SK-N-SH treated with all-trans-retinoic acid at 6 μM for 48 hours (cell line): ENCODE measurements around the gene KRT25.

ENCODE experiments used
- OSR1 ChIP-seq: fragments of 250-450 bp; sonication (Bioruptor Pico); IDR thresholded peaks from 2 replicates; pipeline ENCODE4 v1.8.0; 2022; ENCODE audit warnings: moderate library complexity, mild to moderate bottlenecking, inconsistent platforms
- RARB ChIP-seq: fragments of 250-450 bp; sonication (Bioruptor Pico); IDR thresholded peaks from 2 replicates; pipeline ENCODE4 v1.8.0; 2021; ENCODE audit warnings: mild to moderate bottlenecking, moderate library complexity
- ZFP3 ChIP-seq: fragments of 250-450 bp; sonication (Bioruptor Pico); IDR thresholded peaks from 2 replicates; pipeline ENCODE4 v1.5.0; 2020; ENCODE audit warnings: mild to moderate bottlenecking, moderate library complexity
- ZFP30 ChIP-seq: fragments of 450-650 bp; formaldehyde crosslinking; IDR thresholded peaks from 2 replicates; pipeline ENCODE4 v1.5.0; 2022; ENCODE audit warnings: mild to moderate bottlenecking, moderate library complexity
- TF ChIP-seq, protein P1 (sequence below): fragments of 250-450 bp; sonication (Bioruptor Pico); IDR thresholded peaks from 2 replicates; pipeline ENCODE4 v1.5.1; 2020; ENCODE audit warnings: low read depth, mild to moderate bottlenecking, moderate library complexity

DNA sequence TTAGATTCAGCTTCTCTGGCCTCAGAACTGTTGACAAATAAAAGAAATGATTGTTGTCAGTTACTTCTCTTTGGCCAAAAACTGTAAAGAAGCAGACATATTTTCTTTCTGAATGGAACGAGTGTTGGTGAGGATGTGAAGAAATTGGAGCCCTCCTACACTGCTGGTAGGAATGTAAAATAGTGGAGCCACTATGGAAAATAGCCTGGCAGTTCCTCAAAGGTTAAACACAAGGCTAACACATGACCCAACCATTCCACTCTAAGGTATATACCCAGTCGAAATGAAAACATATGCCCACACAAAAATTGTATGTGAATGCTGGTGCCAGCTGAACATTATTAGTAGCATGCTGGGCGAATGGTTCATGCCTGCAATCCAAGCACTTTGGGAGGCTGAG lies 37.4 kb downstream of the KRT25 start:
- TF ChIP-seq ZFP3 (CRISPR knock-in tag) (no peak), ZFP30 (CRISPR knock-in tag) (no peak), OSR1 (CRISPR knock-in tag) (no peak), RARB (CRISPR knock-in tag) (no peak)
- TF ChIP-seq, protein P1, sequence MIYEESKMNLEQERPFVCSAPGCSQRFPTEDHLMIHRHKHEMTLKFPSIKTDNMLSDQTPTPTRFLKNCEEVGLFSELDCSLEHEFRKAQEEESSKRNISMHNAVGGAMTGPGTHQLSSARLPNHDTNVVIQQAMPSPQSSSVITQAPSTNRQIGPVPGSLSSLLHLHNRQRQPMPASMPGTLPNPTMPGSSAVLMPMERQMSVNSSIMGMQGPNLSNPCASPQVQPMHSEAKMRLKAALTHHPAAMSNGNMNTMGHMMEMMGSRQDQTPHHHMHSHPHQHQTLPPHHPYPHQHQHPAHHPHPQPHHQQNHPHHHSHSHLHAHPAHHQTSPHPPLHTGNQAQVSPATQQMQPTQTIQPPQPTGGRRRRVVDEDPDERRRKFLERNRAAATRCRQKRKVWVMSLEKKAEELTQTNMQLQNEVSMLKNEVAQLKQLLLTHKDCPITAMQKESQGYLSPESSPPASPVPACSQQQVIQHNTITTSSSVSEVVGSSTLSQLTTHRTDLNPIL: no peak
